K562 (cell line): ENCODE measurements around the gene NLRP6. TPM values are rescaled to one million over a fixed set of nuclear protein-coding genes. Genes with fewer than 3 reads are reported as not detected.

ENCODE experiments used
- ATAC-seq: fragments of 200-7000 bp; cut with Tn5 transposase; 3 replicates; pipeline ENCODE4 v1.9.1; 2020; ENCODE audit warnings: moderate library complexity
- BruUV-seq: library from RNA; stranded (reverse); fragments of 400-500 nt; replicated peaks from 2 replicates; lab custom pipeline; 2021; lab: Mats Ljungman, UMichigan
- CTCF ChIA-PET: fragments of 300-600 bp; formaldehyde crosslinking; extraction: SDS; loops from one replicate; lab custom pipeline; 2021; ENCODE audit warnings: low intra/inter-chr PET ratio; lab: Yijun Ruan, JAX
- POLR2A ChIA-PET: fragments of 300-600, 350-650 bp; sonication (Branson Sonifier 250); formaldehyde crosslinking; extraction: SDS; loops from one replicate; lab custom pipeline; 2021; ENCODE audit warnings: antibody characterized with exemption, inconsistent platforms; lab: Yijun Ruan, JAX
- DNase-seq, 4 experiments: peaks; one replicate each; pipeline versions ENCODE4 v3.0.0 to v3.0.0-alpha.2; 2011 to 2018; ENCODE audit warnings: low spot score in 3 of 4, mixed read lengths in 3 of 4; ENCODE audit errors: extremely low read depth in 1 of 4
- FAIRE-seq: peaks from 2 replicates; lab custom pipeline; 2011; peaks lifted over from hg19 to GRCh38; lab: Jason Lieb, UNC
- H2AFZ ChIP-seq: 2 replicates; pipeline ENCODE4 v1.6.0; 2011; ENCODE audit warnings: low read depth, low read length, control low read depth, inconsistent platforms
- H3K27ac ChIP-seq: fragments of 200-600 bp; 3 replicates; pipeline ENCODE4 v1.8.0; 2011; ENCODE audit warnings: low read depth, mild to moderate bottlenecking, control low read depth, inconsistent platforms, low read length, moderate library complexity, mixed read lengths; ENCODE audit errors: extremely low read depth
- H3K27me3 ChIP-seq, 2 experiments: fragments of 300-600 bp in 1 of 2; 2 replicates in 1 of 2; 3 replicates in 1 of 2; pipeline versions ENCODE4 v1.6.0 to v1.8.0; 2011; ENCODE audit warnings: inconsistent platforms in 2 of 2, low read length in 2 of 2, mild to moderate bottlenecking in 1 of 2, mixed read lengths in 1 of 2, moderate library complexity in 1 of 2; ENCODE audit not compliant: control insufficient read depth in 2 of 2, insufficient read depth in 2 of 2
- H3K36me3 ChIP-seq: fragments of 300-600 bp; 3 replicates; pipeline ENCODE4 v1.8.0; 2011; ENCODE audit warnings: mild to moderate bottlenecking, low read length, inconsistent platforms; ENCODE audit not compliant: control insufficient read depth, insufficient read depth
- H3K4me1 ChIP-seq, 2 experiments: fragments of 200-600 bp in 1 of 2; replicated peaks in 1 of 2; 2 replicates in 1 of 2; 3 replicates in 1 of 2; pipeline versions ENCODE4 v1.5.1 to v1.8.0; 2011; ENCODE audit warnings: inconsistent platforms in 2 of 2, low read length in 2 of 2, mild to moderate bottlenecking in 1 of 2, mixed read lengths in 1 of 2, moderate library complexity in 1 of 2; ENCODE audit not compliant: control insufficient read depth in 2 of 2, insufficient read depth in 2 of 2
- H3K4me2 ChIP-seq: 2 replicates; pipeline ENCODE4 v1.6.1; 2011; ENCODE audit warnings: low read length, control low read depth, inconsistent platforms, mixed read lengths; ENCODE audit not compliant: insufficient read depth
- H3K4me3 ChIP-seq: fragments of 200-600 bp; sonication (generic), shearing (Covaris generic); 2 replicates; pipeline ENCODE4 v1.5.1; 2016; ENCODE audit warnings: control low read depth, inconsistent platforms
- H3K79me2 ChIP-seq: fragments of 200-600 bp; 3 replicates; pipeline ENCODE4 v1.8.0; 2011; ENCODE audit warnings: low read length, inconsistent platforms; ENCODE audit not compliant: control insufficient read depth, insufficient read depth
- H3K9ac ChIP-seq, 2 experiments: 2 replicates each; pipeline versions ENCODE4 v1.6.0 to v1.6.1; 2011; ENCODE audit warnings: low read depth in 2 of 2, low read length in 2 of 2, control low read depth in 1 of 2, inconsistent platforms in 1 of 2, mild to moderate bottlenecking in 1 of 2, mixed read lengths in 1 of 2; ENCODE audit not compliant: insufficient read depth in 1 of 2
- H3K9me1 ChIP-seq: one replicate; pipeline ENCODE4 v1.6.0; 2011; ENCODE audit warnings: inconsistent platforms, mild to moderate bottlenecking, low read length, moderate library complexity; ENCODE audit not compliant: control insufficient read depth, insufficient read depth
- H3K9me3 ChIP-seq: replicated peaks from 2 replicates; pipeline ENCODE4 v1.5.1; 2011; ENCODE audit warnings: low read depth, low read length, inconsistent platforms; ENCODE audit not compliant: control insufficient read depth, insufficient read depth
- H4K20me1 ChIP-seq: replicated peaks from 2 replicates; pipeline ENCODE4 v1.6.1; 2011; ENCODE audit warnings: low read length, inconsistent platforms, mixed read lengths; ENCODE audit not compliant: control insufficient read depth, insufficient read depth
- C11orf30 ChIP-seq: fragments of 450-650 bp; IDR thresholded peaks from 2 replicates; pipeline ENCODE4 v1.6.1; 2016; ENCODE audit warnings: low read depth, mild to moderate bottlenecking
- CBX3 ChIP-seq, 2 experiments: IDR thresholded peaks; 1 replicate in 1 of 2; 2 replicates in 1 of 2; pipeline ENCODE4 v1.6.1; 2012; ENCODE audit warnings: inconsistent platforms in 2 of 2, low read length in 2 of 2, borderline replicate concordance in 1 of 2, control low read depth in 1 of 2
- MAFG ChIP-seq: fragments of 450-650 bp; conservative IDR thresholded peaks from 2 replicates; pipeline ENCODE4 v1.6.1; 2016; ENCODE audit warnings: missing genetic modification characterization, missing compliant biosample characterization
- NFE2 ChIP-seq: IDR thresholded peaks from 2 replicates; pipeline ENCODE4 v1.6.1; 2014; ENCODE audit warnings: antibody characterized with exemption, low read depth
- SMAD2 ChIP-seq: fragments of 150-350 bp; IDR thresholded peaks from 2 replicates; pipeline ENCODE4 v1.6.1; 2014; ENCODE audit warnings: low read depth, mild to moderate bottlenecking, low read length
- STAT5A ChIP-seq: IDR thresholded peaks from 2 replicates; pipeline ENCODE4 v1.6.1; 2012; ENCODE audit warnings: low read length, inconsistent platforms, borderline replicate concordance
- TRIM24 ChIP-seq, 2 experiments: fragments of 450-650 bp; IDR thresholded peaks; 2 replicates each; pipeline ENCODE4 v1.6.1; 2016
- ZNF316 ChIP-seq: fragments of 450-650 bp; IDR thresholded peaks from 2 replicates; pipeline ENCODE4 v1.6.1; 2016
- ZNF324 ChIP-seq: fragments of 250-450 bp; sonication (Bioruptor Pico); IDR thresholded peaks from 2 replicates; pipeline ENCODE4 v1.4.0; 2020; ENCODE audit warnings: mild to moderate bottlenecking
- in situ Hi-C: fragments of 300-500 bp; cut with MboI; formaldehyde crosslinking; loops from 4 replicates; pipeline ENCODE4 v1.15.0; 2018; ENCODE audit warnings: inconsistent platforms, mixed read lengths
- intact Hi-C: fragments of 100-400 bp; cut with micrococcal nuclease; formaldehyde crosslinking; loops from 2 replicates; pipeline ENCODE4 v1.14.2; 2022
- polyA plus RNA-seq, 8 experiments: library from polyadenylated mRNA; depleted of rRNA in 4 of 8; stranded (reverse) in 5 of 8; unstranded in 3 of 8; fragments of >200 nt; fragmentation: Nextera tagmentation in 2 of 8; fragmentation: Illumina TruSeq in 1 of 8; extraction: Ambion mirVana in 2 of 8; extraction: Trizol in 1 of 8; gene quantifications; 2 replicates each; pipeline versions ENCODE4 v1.2.1 to v1.2.3, GENCODE V29; 2011 to 2014; ENCODE audit warnings: inconsistent platforms in 1 of 8, missing spikeins in 1 of 8
- total RNA-seq, 7 experiments: library from RNA; depleted of rRNA in 6 of 7; stranded (reverse); fragments of >200 nt in 6 of 7; fragmentation: Illumina TruSeq in 2 of 7; extraction: Trizol in 2 of 7; gene quantifications; 2 replicates each; pipeline versions ENCODE4 v1.2.1 to v1.2.3, GENCODE V29; 2011 to 2021; ENCODE audit warnings: low replicate concordance in 1 of 7
- TF ChIP-seq, protein P1 (sequence below): fragments of 450-650 bp; IDR thresholded peaks from 2 replicates; pipeline ENCODE4 v1.6.1; 2018; ENCODE audit warnings: mild to moderate bottlenecking, low read depth; ENCODE audit not compliant: partially characterized antibody

Gene NLRP6
- total and polyA plus RNA-seq, 9 of the 15 experiments (the other 6 are each of a cell fraction or from before 2014, with no cell fraction given), result 0.03 to 0.18 (median 0.15) TPM; not detected in 5

DNA sequence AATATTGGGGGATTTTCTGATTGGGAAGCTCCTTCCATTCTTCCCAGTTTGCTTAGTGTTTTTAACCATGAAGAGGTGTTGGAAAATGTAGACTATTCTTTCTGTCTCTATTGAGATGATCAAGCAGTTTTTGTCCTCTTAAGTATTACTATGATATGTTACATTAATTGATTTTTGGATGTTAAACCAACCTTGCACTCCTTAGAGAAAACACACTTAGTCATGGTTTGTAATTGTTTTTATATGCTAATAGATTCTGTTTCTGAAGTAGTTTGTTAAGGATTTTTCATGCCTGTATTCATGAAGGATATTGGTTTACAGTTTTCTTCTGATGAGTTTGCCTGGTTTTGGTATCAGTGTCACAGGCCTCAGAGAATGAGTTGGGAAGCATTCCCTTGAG, 2.0 kb upstream of the NLRP6 start:
- Histone ChIP-seq H3K27ac (peak overlapping the region; percentile 78; the same call in 1 of the 3 replicates), H3K4me2 (no peak overlapping the region), H3K4me3 (no peak overlapping the region), H3K9ac (no peak overlapping the region), H4K20me1 (no peaks in the 10 kb centered on the region), H3K27me3 (no peaks in the 10 kb centered on the region), H3K79me2 (no peaks in the 10 kb centered on the region), H2AFZ (no peak overlapping the region), H3K4me1 (peaks cover 10 to 32% of the 10 kb centered on the region in 2 experiments), H3K9me1 (no peaks in the 10 kb centered on the region), H3K36me3 (no peaks in the 10 kb centered on the region), H3K9me3 (peaks cover 12% of the 10 kb centered on the region)
- in situ Hi-C loops, result no loop called here
- no peak for DNase-seq
- TF ChIP-seq CBX3 (IDR thresholded peaks at IDR 0.05; ENCODE audit: borderline replicate concordance in 1 of 2, low read length in 2 of 2) (peak in 1 of 2 experiments; percentile 59; a peak in 1 of 3 replicates), NFE2 (peak; percentile 33; the same call in 1 of the 2 replicates), SMAD2 (no peak), ZNF316 (peak; percentile 72), ZNF324 (CRISPR knock-in tag) (peak; percentile 97), C11orf30 (peak; percentile 30; the same call in 1 of the 2 replicates), STAT5A (no peak), TRIM24 (IDR thresholded peaks at IDR 0.05) (peak; percentile 61 to 79; a peak in 3 of 4 replicates), MAFG (tag) (0 out of 2 replicates have a peak, but pooled peaks have one; percentile 30)
- TF ChIP-seq, protein P1, sequence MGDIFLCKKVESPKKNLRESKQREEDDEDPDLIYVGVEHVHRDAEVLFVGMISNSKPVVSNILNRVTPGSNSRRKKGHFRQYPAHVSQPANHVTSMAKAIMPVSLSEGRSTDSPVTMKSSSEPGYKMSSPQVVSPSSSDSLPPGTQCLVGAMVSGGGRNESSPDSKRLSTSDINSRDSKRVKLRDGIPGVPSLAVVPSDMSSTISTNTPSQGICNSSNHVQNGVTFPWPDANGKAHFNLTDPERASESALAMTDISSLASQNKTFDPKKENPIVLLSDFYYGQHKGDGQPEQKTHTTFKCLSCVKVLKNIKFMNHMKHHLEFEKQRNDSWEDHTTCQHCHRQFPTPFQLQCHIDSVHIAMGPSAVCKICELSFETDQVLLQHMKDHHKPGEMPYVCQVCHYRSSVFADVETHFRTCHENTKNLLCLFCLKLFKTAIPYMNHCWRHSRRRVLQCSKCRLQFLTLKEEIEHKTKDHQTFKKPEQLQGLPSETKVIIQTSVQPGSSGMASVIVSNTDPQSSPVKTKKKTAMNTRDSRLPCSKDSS, result peak; percentile 54
- peak; percentile 57 for FAIRE-seq
- ChIA-PET POLR2A (no interaction called here), CTCF (no interaction called here)
- no TSS peak for BruUV-seq
- intact Hi-C loops, result no loop called here
- ATAC-seq, result no peak
